Breast epithelium (tissue), 4 donors: ENCODE results near the gene NYAP2. TPM values are rescaled to one million over a fixed set of nuclear protein-coding genes. Genes with fewer than 3 reads are reported as not detected.

Source experiments
- DNase-seq, 2 donors: peaks; one replicate each; pipeline ENCODE4 v3.0.0-alpha.2; 2019; ENCODE audit warnings: low spot score in 2 of 2
- H3K27ac ChIP-seq, 2 donors: fragments of 200-600 bp; sonication (generic) in 1 of 2; one replicate each; pipeline ENCODE4 v1.5.1; 2016 to 2019; ENCODE audit warnings: mild to moderate bottlenecking in 1 of 2
- H3K27me3 ChIP-seq, 2 donors: fragments of 200-600 bp; sonication (generic) in 1 of 2; one replicate each; pipeline versions ENCODE4 v1.5.1 to v1.6.0; 2017 to 2019; ENCODE audit warnings: control low read depth in 1 of 2, mild to moderate bottlenecking in 1 of 2
- H3K36me3 ChIP-seq: fragments of 200-600 bp; one replicate; pipeline ENCODE4 v1.5.1; 2019
- H3K4me1 ChIP-seq, 2 donors: fragments of 200-600 bp; sonication (generic); one replicate each; pipeline ENCODE4 v1.5.1; 2016 to 2019; ENCODE audit warnings: control low read depth in 1 of 2
- H3K4me3 ChIP-seq, 3 donors: fragments of 200-600 bp; sonication (generic); 1 replicate in 2 of 3; 2 replicates in 1 of 3; pipeline ENCODE4 v1.5.1; 2016 to 2019; ENCODE audit warnings: mild to moderate bottlenecking in 3 of 3, moderate library complexity in 2 of 3
- H3K9me3 ChIP-seq, 2 donors: fragments of 200-600 bp; sonication (generic) in 1 of 2; one replicate each; pipeline ENCODE4 v1.5.1; 2016 to 2019; ENCODE audit warnings: control low read depth in 1 of 2
- POLR2A ChIP-seq: fragments of 450-650 bp; IDR thresholded peaks from one replicate; pipeline ENCODE4 v1.6.1; 2016; ENCODE audit warnings: antibody characterized with exemption, mild to moderate bottlenecking, moderate library complexity
- POLR2AphosphoS5 ChIP-seq, 3 donors: sonication (generic); formaldehyde crosslinking; IDR thresholded peaks; one replicate each; pipeline ENCODE4 v1.6.1; 2017; ENCODE audit warnings: antibody characterized with exemption in 3 of 3
- intact Hi-C: fragments of 100-400 bp; cut with DNase I; formaldehyde crosslinking; loops from one replicate; pipeline ENCODE4 v1.15.1; 2023; ENCODE audit warnings: low total_unique reads
- total RNA-seq, 3 donors: library from RNA; depleted of rRNA; stranded (reverse); fragments of >200 nt; gene quantifications; one replicate each; pipeline ENCODE4 v1.1.0, GENCODE V29; 2016
- TF ChIP-seq, protein P1 (sequence below), 3 donors: fragments of 450-650 bp; IDR thresholded peaks; one replicate each; pipeline ENCODE4 v1.5.1; 2016 to 2017; ENCODE audit warnings: antibody characterized with exemption in 3 of 3, mild to moderate bottlenecking in 3 of 3, moderate library complexity in 3 of 3

NYAP2 gene
- total RNA-seq, 3 donors from 2014 or later: 0.15 TPM; not detected in 2

DNA sequence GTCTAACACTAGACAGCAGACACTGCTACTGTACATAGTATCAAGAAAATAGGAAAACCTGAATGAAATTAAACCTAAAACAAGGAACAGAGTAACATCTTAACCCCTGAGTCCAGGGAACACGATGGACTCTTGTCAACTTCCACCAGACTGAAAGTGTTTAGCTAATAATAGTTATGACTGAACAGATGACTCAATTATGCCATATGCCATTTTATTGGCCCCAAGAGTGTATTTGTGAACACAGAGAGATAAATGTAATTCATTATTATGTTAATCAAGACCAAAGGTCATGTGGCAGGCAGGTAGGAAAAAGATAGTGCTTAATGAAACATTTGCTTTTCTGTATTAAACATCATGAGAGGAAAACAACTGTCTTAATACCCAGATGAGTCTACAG lies 58.0 kb downstream of the NYAP2 start:
- H3K4me3 ChIP-seq: no peak overlapping the region
- H3K27ac ChIP-seq: no peak overlapping the region
- intact Hi-C loops: no loop called here
- H3K36me3 ChIP-seq: no peaks in the 10 kb centered on the region
- no peaks in the 10 kb centered on the region for H3K27me3 ChIP-seq
- no peaks in the 10 kb centered on the region for H3K4me1 ChIP-seq
- TF ChIP-seq, protein P1, sequence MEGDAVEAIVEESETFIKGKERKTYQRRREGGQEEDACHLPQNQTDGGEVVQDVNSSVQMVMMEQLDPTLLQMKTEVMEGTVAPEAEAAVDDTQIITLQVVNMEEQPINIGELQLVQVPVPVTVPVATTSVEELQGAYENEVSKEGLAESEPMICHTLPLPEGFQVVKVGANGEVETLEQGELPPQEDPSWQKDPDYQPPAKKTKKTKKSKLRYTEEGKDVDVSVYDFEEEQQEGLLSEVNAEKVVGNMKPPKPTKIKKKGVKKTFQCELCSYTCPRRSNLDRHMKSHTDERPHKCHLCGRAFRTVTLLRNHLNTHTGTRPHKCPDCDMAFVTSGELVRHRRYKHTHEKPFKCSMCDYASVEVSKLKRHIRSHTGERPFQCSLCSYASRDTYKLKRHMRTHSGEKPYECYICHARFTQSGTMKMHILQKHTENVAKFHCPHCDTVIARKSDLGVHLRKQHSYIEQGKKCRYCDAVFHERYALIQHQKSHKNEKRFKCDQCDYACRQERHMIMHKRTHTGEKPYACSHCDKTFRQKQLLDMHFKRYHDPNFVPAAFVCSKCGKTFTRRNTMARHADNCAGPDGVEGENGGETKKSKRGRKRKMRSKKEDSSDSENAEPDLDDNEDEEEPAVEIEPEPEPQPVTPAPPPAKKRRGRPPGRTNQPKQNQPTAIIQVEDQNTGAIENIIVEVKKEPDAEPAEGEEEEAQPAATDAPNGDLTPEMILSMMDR (IDR thresholded peaks at IDR 0.05): no peak
- TF ChIP-seq POLR2A (no peak), POLR2AphosphoS5 (IDR thresholded peaks at IDR 0.05) (no peak)
- DNase-seq: no peak
- H3K9me3 ChIP-seq: no peaks in the 10 kb centered on the region

DNA sequence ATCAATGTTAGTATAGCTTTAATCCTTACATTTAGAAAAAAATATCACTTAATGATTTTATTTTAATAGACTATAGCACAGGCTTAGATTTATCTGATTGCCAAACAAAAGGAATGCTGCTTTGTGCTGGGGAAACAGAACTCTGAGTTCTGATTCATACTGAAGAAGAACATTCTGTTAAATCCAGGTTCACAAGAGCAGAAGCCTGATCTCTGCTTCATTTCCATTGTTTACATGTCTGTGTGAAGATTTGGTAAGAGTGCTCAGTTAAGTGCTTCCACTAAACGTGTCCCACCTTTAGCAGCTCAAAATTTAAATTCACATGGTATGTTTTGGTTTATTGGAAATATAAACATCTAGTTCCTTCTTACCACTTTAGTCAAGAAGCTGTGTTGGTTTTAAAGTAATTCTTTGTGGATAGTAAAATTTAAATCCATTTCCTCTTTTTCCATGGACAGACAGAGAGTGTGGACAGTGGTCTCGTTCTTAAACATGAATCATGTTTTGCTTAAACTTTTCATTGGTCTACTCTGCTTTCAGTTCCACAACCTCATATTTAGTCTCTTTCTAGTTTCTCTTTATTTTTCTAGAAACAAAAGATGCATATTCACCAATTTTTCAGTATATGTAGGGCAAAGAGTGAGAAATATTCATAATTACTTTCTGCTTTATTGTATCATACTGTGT lies 59.1 kb downstream of the NYAP2 start:
- intact Hi-C loops: no loop called here
- Histone ChIP-seq H3K36me3 (no peaks in the 10 kb centered on the region), H3K9me3 (no peaks in the 10 kb centered on the region), H3K4me3 (no peak overlapping the region), H3K4me1 (no peaks in the 10 kb centered on the region), H3K27ac (no peak overlapping the region), H3K27me3 (no peaks in the 10 kb centered on the region)
- no peak for TF ChIP-seq POLR2A
- TF ChIP-seq, protein P1 (IDR thresholded peaks at IDR 0.05): no peak
- TF ChIP-seq POLR2AphosphoS5 (IDR thresholded peaks at IDR 0.05): no peak
- no peak for DNase-seq

DNA sequence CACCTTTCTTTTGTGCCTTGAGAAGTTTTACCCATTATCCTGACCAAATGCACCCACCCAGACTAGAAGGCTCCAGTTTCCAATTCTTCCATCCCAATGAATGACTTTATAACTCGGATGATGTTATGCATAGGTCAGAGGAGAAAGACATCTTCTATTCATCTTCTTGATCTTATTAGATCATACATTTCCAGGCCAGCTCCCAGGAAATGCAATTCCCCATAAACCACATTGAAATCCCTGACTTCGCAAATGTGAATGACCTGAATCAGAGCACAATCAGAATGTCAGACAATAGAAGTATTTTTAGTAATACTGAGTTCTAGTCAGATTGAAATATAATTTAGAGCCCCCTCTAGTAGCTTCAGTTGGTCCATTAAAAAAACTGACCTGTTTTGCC lies 62.9 kb downstream of the NYAP2 start:
- H3K4me1 ChIP-seq: no peaks in the 10 kb centered on the region
- H3K4me3 ChIP-seq: no peak overlapping the region
- no peak for DNase-seq
- H3K9me3 ChIP-seq: no peaks in the 10 kb centered on the region
- H3K36me3 ChIP-seq: no peaks in the 10 kb centered on the region
- no peak for TF ChIP-seq POLR2A
- intact Hi-C loops: no loop called here
- H3K27me3 ChIP-seq: no peaks in the 10 kb centered on the region
- H3K27ac ChIP-seq: no peak overlapping the region

DNA sequence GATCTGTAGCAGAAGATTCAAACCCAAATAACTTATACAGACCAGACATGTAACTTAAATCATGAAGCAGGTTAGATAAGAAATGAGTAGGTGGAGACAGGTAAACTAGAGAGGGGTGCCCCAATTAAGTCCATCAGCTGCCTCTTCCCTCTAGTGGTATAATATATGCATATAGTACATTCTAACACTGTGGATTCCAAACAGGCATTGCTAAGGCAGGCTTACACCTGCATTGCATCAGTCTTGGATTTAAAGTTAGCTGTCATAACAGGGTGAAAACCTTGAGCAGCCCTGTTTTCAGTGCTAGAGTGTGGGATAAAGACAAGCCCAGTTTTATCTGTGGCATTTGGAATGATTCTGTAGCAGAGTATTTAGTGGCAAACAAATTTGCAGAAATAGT lies 63.4 kb downstream of the NYAP2 start:
- Histone ChIP-seq H3K27ac (no peak overlapping the region), H3K9me3 (no peaks in the 10 kb centered on the region), H3K4me3 (no peak overlapping the region), H3K27me3 (no peaks in the 10 kb centered on the region), H3K4me1 (no peaks in the 10 kb centered on the region), H3K36me3 (no peaks in the 10 kb centered on the region)
- intact Hi-C loops: no loop called here
- DNase-seq: no peak
- TF ChIP-seq, protein P1 (IDR thresholded peaks at IDR 0.05): no peak
- TF ChIP-seq POLR2A: no peak
- TF ChIP-seq POLR2AphosphoS5 (IDR thresholded peaks at IDR 0.05): no peak

DNA sequence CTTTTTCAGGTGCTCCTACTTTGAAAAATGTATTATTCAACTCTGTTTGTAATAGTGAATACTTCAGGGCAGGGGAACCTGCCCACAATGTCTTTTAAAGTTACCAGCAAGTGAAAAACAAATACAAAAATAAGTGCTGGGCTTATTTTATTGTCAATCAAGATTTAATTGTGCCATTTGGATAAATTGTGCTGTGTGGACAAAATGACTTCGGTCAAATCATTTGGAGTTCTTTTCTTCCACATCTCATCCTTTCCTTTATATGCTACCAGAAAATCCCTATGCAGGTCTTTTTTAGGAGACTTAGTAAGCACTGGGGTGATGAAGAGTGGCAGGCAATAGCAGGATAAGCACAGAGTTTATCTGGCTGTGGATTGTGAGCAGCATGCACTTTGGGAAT lies 63.9 kb downstream of the NYAP2 start:
- TF ChIP-seq POLR2AphosphoS5 (IDR thresholded peaks at IDR 0.05) (no peak), POLR2A (no peak)
- TF ChIP-seq, protein P1 (IDR thresholded peaks at IDR 0.05): no peak
- no peak for DNase-seq
- H3K36me3 ChIP-seq: no peaks in the 10 kb centered on the region
- H3K9me3 ChIP-seq: no peaks in the 10 kb centered on the region
- no peaks in the 10 kb centered on the region for H3K4me1 ChIP-seq
- H3K4me3 ChIP-seq: no peak overlapping the region
- no peak overlapping the region for H3K27ac ChIP-seq
- no peaks in the 10 kb centered on the region for H3K27me3 ChIP-seq
- intact Hi-C loops: no loop called here
